Lower leg skin (tissue), 3 donors: ENCODE measurements around the gene LAMB4.

Source experiments
- CTCF ChIP-seq, 3 donors: fragments of 450-650 bp; IDR thresholded peaks; one replicate each; pipeline ENCODE4 v1.5.1; 2016; ENCODE audit warnings: antibody characterized with exemption in 3 of 3, mild to moderate bottlenecking in 3 of 3, moderate library complexity in 2 of 3
- POLR2A ChIP-seq, 2 donors: fragments of 450-650 bp; IDR thresholded peaks; one replicate each; pipeline ENCODE4 v1.6.1; 2016 to 2017; ENCODE audit warnings: antibody characterized with exemption in 2 of 2, mild to moderate bottlenecking in 1 of 2, moderate library complexity in 1 of 2

GRCh38 chr7:108093851-108094331 is 36.3 kb downstream of the LAMB4 start:
- TF ChIP-seq CTCF (IDR thresholded peaks at IDR 0.05) (no peak), POLR2A (IDR thresholded peaks at IDR 0.05) (no peak)
